Endothelial cell of umbilical vein (primary cell): ENCODE measurements around the gene RUNDC1.

Source experiments
- EZH2 ChIP-seq: IDR thresholded peaks from 2 replicates; pipeline ENCODE4 v1.6.1; 2012; ENCODE audit warnings: borderline replicate concordance, low read depth, mild to moderate bottlenecking, moderate library complexity, low read length, inconsistent platforms; ENCODE audit not compliant: severe bottlenecking
- POLR2AphosphoS5 ChIP-seq: IDR thresholded peaks from 2 replicates; pipeline ENCODE4 v1.6.1; 2012; ENCODE audit warnings: low read depth, mild to moderate bottlenecking, control low read depth, low read length, moderate library complexity; ENCODE audit not compliant: insufficient read depth
- TF ChIP-seq, protein P1 (sequence below), 2 donors: IDR thresholded peaks; 1 replicate in 1 of 2; 2 replicates in 1 of 2; pipeline ENCODE4 v1.5.1; 2011; ENCODE audit warnings: low read length in 2 of 2, mild to moderate bottlenecking in 2 of 2, moderate library complexity in 2 of 2, control low read depth in 1 of 2, inconsistent platforms in 1 of 2, low read depth in 1 of 2; ENCODE audit not compliant: insufficient read depth in 1 of 2; ENCODE audit errors: extremely low read depth in 1 of 2

DNA sequence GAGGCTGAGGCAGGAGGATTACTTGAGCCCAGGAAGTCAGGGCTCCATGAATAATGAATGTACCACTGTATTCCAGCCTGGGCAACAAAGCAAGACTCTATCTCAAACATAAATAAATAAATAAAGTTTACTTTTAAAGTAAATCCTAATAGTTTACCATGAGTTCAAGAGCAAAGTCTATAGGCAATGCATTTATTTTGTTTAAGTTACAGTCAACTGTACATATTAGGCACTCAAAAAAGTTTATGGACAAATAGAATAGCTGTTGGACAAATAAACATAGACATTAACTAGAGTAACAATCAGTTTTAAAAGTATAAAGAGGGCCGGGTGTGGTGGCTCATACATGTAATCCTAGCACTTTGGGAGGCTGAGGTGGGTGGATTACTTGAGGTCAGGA, 12.4 kb upstream of the RUNDC1 start:
- TF ChIP-seq, protein P1, sequence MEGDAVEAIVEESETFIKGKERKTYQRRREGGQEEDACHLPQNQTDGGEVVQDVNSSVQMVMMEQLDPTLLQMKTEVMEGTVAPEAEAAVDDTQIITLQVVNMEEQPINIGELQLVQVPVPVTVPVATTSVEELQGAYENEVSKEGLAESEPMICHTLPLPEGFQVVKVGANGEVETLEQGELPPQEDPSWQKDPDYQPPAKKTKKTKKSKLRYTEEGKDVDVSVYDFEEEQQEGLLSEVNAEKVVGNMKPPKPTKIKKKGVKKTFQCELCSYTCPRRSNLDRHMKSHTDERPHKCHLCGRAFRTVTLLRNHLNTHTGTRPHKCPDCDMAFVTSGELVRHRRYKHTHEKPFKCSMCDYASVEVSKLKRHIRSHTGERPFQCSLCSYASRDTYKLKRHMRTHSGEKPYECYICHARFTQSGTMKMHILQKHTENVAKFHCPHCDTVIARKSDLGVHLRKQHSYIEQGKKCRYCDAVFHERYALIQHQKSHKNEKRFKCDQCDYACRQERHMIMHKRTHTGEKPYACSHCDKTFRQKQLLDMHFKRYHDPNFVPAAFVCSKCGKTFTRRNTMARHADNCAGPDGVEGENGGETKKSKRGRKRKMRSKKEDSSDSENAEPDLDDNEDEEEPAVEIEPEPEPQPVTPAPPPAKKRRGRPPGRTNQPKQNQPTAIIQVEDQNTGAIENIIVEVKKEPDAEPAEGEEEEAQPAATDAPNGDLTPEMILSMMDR (IDR thresholded peaks at IDR 0.05; ENCODE audit: extremely low read depth in 1 of 2, insufficient read depth in 1 of 2, low read depth in 1 of 2, low read length in 2 of 2) = no peak
- TF ChIP-seq POLR2AphosphoS5 (no peak), EZH2 (no peak)
